Right lobe of liver (tissue), 4 donors: Measurements from ENCODE around the gene WDFY3.

Experiments used
- POLR2A ChIP-seq: fragments of 450-650 bp; IDR thresholded peaks from one replicate; pipeline ENCODE4 v1.6.1; 2017; ENCODE audit warnings: antibody characterized with exemption, mild to moderate bottlenecking
- TF ChIP-seq, protein P1 (sequence below), 4 donors: fragments of 200-600 bp in 3 of 4; fragments of 450-650 bp in 1 of 4; IDR thresholded peaks; one replicate each; pipeline versions ENCODE4 v1.5.1 to v1.8.0; 2016 to 2022; ENCODE audit warnings: antibody characterized with exemption in 4 of 4, mild to moderate bottlenecking in 2 of 4
- donor health status: DM: no; HTN: no; CAD: no.
- donor health status: DM: no; HTN: no; CAD: no.
- donor health status: DM: no; HTN: yes; CAD: no.

DNA sequence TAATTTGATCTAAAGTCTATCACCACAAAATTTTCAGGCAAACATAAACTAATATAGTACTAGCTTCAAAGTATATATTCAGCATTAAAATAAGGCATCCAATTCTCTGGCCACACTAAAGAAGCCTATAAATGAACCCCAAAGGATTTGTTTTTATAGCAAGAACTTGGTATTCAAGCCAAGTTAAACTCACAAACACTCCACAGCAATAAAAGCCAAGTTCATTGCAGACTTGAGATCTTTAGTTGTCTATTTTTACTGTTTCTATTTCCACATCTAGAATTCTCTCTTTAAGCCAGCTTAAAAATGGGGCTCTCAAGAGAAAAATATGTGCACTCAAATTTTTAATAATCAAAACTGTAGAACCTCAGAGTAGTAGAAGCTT, 51.1 kb downstream of the WDFY3 start:
- TF ChIP-seq, protein P1, sequence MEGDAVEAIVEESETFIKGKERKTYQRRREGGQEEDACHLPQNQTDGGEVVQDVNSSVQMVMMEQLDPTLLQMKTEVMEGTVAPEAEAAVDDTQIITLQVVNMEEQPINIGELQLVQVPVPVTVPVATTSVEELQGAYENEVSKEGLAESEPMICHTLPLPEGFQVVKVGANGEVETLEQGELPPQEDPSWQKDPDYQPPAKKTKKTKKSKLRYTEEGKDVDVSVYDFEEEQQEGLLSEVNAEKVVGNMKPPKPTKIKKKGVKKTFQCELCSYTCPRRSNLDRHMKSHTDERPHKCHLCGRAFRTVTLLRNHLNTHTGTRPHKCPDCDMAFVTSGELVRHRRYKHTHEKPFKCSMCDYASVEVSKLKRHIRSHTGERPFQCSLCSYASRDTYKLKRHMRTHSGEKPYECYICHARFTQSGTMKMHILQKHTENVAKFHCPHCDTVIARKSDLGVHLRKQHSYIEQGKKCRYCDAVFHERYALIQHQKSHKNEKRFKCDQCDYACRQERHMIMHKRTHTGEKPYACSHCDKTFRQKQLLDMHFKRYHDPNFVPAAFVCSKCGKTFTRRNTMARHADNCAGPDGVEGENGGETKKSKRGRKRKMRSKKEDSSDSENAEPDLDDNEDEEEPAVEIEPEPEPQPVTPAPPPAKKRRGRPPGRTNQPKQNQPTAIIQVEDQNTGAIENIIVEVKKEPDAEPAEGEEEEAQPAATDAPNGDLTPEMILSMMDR (IDR thresholded peaks at IDR 0.05), result no peak
- no peak for TF ChIP-seq POLR2A
